GM23338 (cell line): ENCODE measurements around the gene RRBP1. TPM values are rescaled to one million over a fixed set of nuclear protein-coding genes. Genes with fewer than 3 reads are reported as not detected.

Source experiments
- ATAC-seq: fragments of 200-7000 bp; cut with Tn5 transposase; 3 replicates; pipeline ENCODE4 v1.9.1; 2020
- DNase-seq: peaks from one replicate; pipeline ENCODE4 v3.0.0-alpha.2; 2015; ENCODE audit warnings: low spot score
- H2AFZ ChIP-seq: fragments of 200-600 bp; sonication (generic); 2 replicates; pipeline ENCODE4 v1.8.0; 2016; ENCODE audit warnings: antibody characterized with exemption, mild to moderate bottlenecking, moderate library complexity
- H3F3A ChIP-seq: fragments of 200-600 bp; sonication (generic); replicated peaks from 2 replicates; pipeline ENCODE4 v1.8.0; 2017; ENCODE audit warnings: antibody characterized with exemption, mixed run types, low read depth
- H3K27ac ChIP-seq: fragments of 200-600 bp; sonication (generic); 2 replicates; pipeline ENCODE4 v1.6.1; 2016; ENCODE audit warnings: low read depth
- H3K27me3 ChIP-seq: fragments of 200-600 bp; sonication (generic); 2 replicates; pipeline ENCODE4 v1.8.0; 2016; ENCODE audit warnings: mild to moderate bottlenecking, mixed run types, moderate library complexity; ENCODE audit not compliant: insufficient read depth
- H3K36me3 ChIP-seq: fragments of 200-600 bp; sonication (generic); 2 replicates; pipeline ENCODE4 v1.8.0; 2016; ENCODE audit warnings: mild to moderate bottlenecking; ENCODE audit not compliant: insufficient read depth
- H3K4me1 ChIP-seq: fragments of 200-600 bp; sonication (generic); 2 replicates; pipeline ENCODE4 v1.8.0; 2016; ENCODE audit warnings: mild to moderate bottlenecking, moderate library complexity; ENCODE audit not compliant: insufficient read depth
- H3K4me2 ChIP-seq: fragments of 200-600 bp; sonication (generic); 2 replicates; pipeline ENCODE4 v1.7.1; 2017; ENCODE audit warnings: mixed run types
- H3K4me3 ChIP-seq: fragments of 200-600 bp; sonication (generic); 2 replicates; pipeline ENCODE4 v1.6.1; 2016; ENCODE audit warnings: mixed run types
- H3K79me2 ChIP-seq: fragments of 200-600 bp; sonication (generic); replicated peaks from 2 replicates; pipeline ENCODE4 v1.8.0; 2017; ENCODE audit warnings: mild to moderate bottlenecking; ENCODE audit not compliant: insufficient read depth
- H3K9me2 ChIP-seq: fragments of 200-600 bp; sonication (generic); 2 replicates; pipeline ENCODE4 v1.8.0; 2017; ENCODE audit not compliant: insufficient read depth
- H4K20me1 ChIP-seq: fragments of 200-600 bp; sonication (generic); replicated peaks from 2 replicates; pipeline ENCODE4 v1.8.0; 2017; ENCODE audit warnings: mild to moderate bottlenecking; ENCODE audit not compliant: insufficient read depth
- H3K27ac Mint-ChIP-seq: 2 replicates; pipeline ENCODE4 v1.8.0; 2020; ENCODE audit warnings: inconsistent platforms, mild to moderate bottlenecking, moderate library complexity, mixed read lengths
- H3K27me3 Mint-ChIP-seq: 3 replicates; pipeline ENCODE4 v1.8.0; 2022; ENCODE audit warnings: low read depth, mild to moderate bottlenecking, moderate library complexity, mixed read lengths, inconsistent platforms; ENCODE audit not compliant: insufficient read depth, poor library complexity
- H3K36me3 Mint-ChIP-seq: 3 replicates; pipeline ENCODE4 v1.8.0; 2021; ENCODE audit warnings: low read depth, mild to moderate bottlenecking, inconsistent platforms, moderate library complexity, mixed read lengths
- H3K4me1 Mint-ChIP-seq: 3 replicates; pipeline ENCODE4 v1.8.0; 2020; ENCODE audit warnings: mild to moderate bottlenecking, inconsistent platforms, mixed read lengths
- H3K4me3 Mint-ChIP-seq: 3 replicates; pipeline ENCODE4 v1.8.0; 2021; ENCODE audit warnings: moderate library complexity, mild to moderate bottlenecking, inconsistent platforms, mixed read lengths
- H3K9me3 Mint-ChIP-seq: 3 replicates; pipeline ENCODE4 v1.8.0; 2020; ENCODE audit warnings: moderate library complexity, mild to moderate bottlenecking, inconsistent platforms, mixed read lengths
- CREB1 ChIP-seq: fragments of 250-450 bp; sonication (Bioruptor Pico); IDR thresholded peaks from 2 replicates; pipeline ENCODE4 v1.5.0; 2020; ENCODE audit warnings: low read depth, mild to moderate bottlenecking, moderate library complexity
- CTCF ChIP-seq, 2 experiments: fragments of 200-600 bp in 1 of 2; sonication (generic) in 1 of 2; conservative IDR thresholded peaks; 2 replicates each; pipeline versions ENCODE4 v1.5.1 to v1.6.1; 2016 to 2017; ENCODE audit warnings: antibody characterized with exemption in 2 of 2, low read depth in 2 of 2, mild to moderate bottlenecking in 2 of 2, moderate library complexity in 1 of 2
- EZH2phosphoT487 ChIP-seq: fragments of 200-600 bp; sonication (generic); IDR thresholded peaks from one replicate; pipeline ENCODE4 v1.8.1; 2018; ENCODE audit warnings: antibody characterized with exemption; ENCODE audit not compliant: unreplicated experiment
- JUNB ChIP-seq: IDR thresholded peaks from one replicate; pipeline ENCODE4 v1.6.1; 2016; ENCODE audit warnings: antibody characterized with exemption; ENCODE audit not compliant: unreplicated experiment
- NANOG ChIP-seq: IDR thresholded peaks from 2 replicates; pipeline ENCODE4 v1.6.1; 2016; ENCODE audit warnings: antibody characterized with exemption, borderline replicate concordance
- REST ChIP-seq: IDR thresholded peaks from one replicate; pipeline ENCODE4 v1.6.1; 2018; ENCODE audit warnings: antibody characterized with exemption; ENCODE audit not compliant: unreplicated experiment
- STAT1 ChIP-seq: IDR thresholded peaks from one replicate; pipeline ENCODE4 v1.6.1; 2016; ENCODE audit warnings: antibody characterized with exemption; ENCODE audit not compliant: unreplicated experiment
- ZNF114 ChIP-seq: fragments of 250-450 bp; sonication (Bioruptor Pico); IDR thresholded peaks from 2 replicates; pipeline ENCODE4 v1.5.0; 2020; ENCODE audit warnings: mild to moderate bottlenecking, moderate library complexity
- ZNF331 ChIP-seq: fragments of 250-450 bp; sonication (Bioruptor Pico); IDR thresholded peaks from 2 replicates; pipeline ENCODE4 v1.5.0; 2020; ENCODE audit warnings: low read depth, mild to moderate bottlenecking, moderate library complexity
- polyA plus RNA-seq: library from polyadenylated mRNA; unstranded; fragments of >200 nt; fragmentation: Nextera tagmentation; extraction: Ambion mirVana; gene quantifications from 2 replicates; pipeline ENCODE4 v1.2.1, GENCODE V29; 2016
- total RNA-seq: library from RNA; depleted of rRNA; stranded (reverse); fragments of >200 nt; shearing (Covaris generic); gene quantifications from 2 replicates; pipeline ENCODE4 v1.2.3, GENCODE V29; 2014
- TF ChIP-seq, protein P1 (sequence below): IDR thresholded peaks from 2 replicates; pipeline ENCODE4 v1.6.1; 2016; ENCODE audit warnings: antibody characterized with exemption
- TF ChIP-seq, protein P2 (sequence below): fragments of 250-450 bp; sonication (Bioruptor Pico); IDR thresholded peaks from 2 replicates; pipeline ENCODE4 v1.5.0; 2020; ENCODE audit warnings: mild to moderate bottlenecking, moderate library complexity

RRBP1 gene
- total and polyA plus RNA-seq, 2 experiments from 2014 or later: 105 to 113 TPM

- H3K4me3 Mint-ChIP-seq: no peak overlapping the region; the same call in 2 of the 3 replicates
- H3K36me3 Mint-ChIP-seq: peaks cover 65% of the 10 kb centered on the region
- no peak overlapping the region for H3K4me3 ChIP-seq
- H3K27ac Mint-ChIP-seq: peak overlapping the region; percentile 77; the same call in 1 of the 2 replicates
- H3K4me2 ChIP-seq: no peak overlapping the region
- no peak overlapping the region for H2AFZ ChIP-seq
- ATAC-seq (no peak), DNase-seq (no peak)
- H4K20me1 ChIP-seq: 0 out of 2 replicates have a peak, but pooled peaks cover 4% of the 10 kb centered on the region
- H3K4me1 ChIP-seq: no peaks in the 10 kb centered on the region
- no peaks in the 10 kb centered on the region for H3K79me2 ChIP-seq
- no peak overlapping the region for H3K27ac ChIP-seq
- 0 out of 3 replicates have a peak, but pooled peaks cover 3% of the 10 kb centered on the region for H3K9me3 Mint-ChIP-seq
- peaks cover 10% of the 10 kb centered on the region for H3K27me3 Mint-ChIP-seq
- no peaks in the 10 kb centered on the region; the same call in 2 of the 3 replicates for H3K4me1 Mint-ChIP-seq
- no peaks in the 10 kb centered on the region for H3K9me2 ChIP-seq
- TF ChIP-seq, protein P1, sequence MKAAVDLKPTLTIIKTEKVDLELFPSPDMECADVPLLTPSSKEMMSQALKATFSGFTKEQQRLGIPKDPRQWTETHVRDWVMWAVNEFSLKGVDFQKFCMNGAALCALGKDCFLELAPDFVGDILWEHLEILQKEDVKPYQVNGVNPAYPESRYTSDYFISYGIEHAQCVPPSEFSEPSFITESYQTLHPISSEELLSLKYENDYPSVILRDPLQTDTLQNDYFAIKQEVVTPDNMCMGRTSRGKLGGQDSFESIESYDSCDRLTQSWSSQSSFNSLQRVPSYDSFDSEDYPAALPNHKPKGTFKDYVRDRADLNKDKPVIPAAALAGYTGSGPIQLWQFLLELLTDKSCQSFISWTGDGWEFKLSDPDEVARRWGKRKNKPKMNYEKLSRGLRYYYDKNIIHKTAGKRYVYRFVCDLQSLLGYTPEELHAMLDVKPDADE: no peak
- TF ChIP-seq, protein P2, sequence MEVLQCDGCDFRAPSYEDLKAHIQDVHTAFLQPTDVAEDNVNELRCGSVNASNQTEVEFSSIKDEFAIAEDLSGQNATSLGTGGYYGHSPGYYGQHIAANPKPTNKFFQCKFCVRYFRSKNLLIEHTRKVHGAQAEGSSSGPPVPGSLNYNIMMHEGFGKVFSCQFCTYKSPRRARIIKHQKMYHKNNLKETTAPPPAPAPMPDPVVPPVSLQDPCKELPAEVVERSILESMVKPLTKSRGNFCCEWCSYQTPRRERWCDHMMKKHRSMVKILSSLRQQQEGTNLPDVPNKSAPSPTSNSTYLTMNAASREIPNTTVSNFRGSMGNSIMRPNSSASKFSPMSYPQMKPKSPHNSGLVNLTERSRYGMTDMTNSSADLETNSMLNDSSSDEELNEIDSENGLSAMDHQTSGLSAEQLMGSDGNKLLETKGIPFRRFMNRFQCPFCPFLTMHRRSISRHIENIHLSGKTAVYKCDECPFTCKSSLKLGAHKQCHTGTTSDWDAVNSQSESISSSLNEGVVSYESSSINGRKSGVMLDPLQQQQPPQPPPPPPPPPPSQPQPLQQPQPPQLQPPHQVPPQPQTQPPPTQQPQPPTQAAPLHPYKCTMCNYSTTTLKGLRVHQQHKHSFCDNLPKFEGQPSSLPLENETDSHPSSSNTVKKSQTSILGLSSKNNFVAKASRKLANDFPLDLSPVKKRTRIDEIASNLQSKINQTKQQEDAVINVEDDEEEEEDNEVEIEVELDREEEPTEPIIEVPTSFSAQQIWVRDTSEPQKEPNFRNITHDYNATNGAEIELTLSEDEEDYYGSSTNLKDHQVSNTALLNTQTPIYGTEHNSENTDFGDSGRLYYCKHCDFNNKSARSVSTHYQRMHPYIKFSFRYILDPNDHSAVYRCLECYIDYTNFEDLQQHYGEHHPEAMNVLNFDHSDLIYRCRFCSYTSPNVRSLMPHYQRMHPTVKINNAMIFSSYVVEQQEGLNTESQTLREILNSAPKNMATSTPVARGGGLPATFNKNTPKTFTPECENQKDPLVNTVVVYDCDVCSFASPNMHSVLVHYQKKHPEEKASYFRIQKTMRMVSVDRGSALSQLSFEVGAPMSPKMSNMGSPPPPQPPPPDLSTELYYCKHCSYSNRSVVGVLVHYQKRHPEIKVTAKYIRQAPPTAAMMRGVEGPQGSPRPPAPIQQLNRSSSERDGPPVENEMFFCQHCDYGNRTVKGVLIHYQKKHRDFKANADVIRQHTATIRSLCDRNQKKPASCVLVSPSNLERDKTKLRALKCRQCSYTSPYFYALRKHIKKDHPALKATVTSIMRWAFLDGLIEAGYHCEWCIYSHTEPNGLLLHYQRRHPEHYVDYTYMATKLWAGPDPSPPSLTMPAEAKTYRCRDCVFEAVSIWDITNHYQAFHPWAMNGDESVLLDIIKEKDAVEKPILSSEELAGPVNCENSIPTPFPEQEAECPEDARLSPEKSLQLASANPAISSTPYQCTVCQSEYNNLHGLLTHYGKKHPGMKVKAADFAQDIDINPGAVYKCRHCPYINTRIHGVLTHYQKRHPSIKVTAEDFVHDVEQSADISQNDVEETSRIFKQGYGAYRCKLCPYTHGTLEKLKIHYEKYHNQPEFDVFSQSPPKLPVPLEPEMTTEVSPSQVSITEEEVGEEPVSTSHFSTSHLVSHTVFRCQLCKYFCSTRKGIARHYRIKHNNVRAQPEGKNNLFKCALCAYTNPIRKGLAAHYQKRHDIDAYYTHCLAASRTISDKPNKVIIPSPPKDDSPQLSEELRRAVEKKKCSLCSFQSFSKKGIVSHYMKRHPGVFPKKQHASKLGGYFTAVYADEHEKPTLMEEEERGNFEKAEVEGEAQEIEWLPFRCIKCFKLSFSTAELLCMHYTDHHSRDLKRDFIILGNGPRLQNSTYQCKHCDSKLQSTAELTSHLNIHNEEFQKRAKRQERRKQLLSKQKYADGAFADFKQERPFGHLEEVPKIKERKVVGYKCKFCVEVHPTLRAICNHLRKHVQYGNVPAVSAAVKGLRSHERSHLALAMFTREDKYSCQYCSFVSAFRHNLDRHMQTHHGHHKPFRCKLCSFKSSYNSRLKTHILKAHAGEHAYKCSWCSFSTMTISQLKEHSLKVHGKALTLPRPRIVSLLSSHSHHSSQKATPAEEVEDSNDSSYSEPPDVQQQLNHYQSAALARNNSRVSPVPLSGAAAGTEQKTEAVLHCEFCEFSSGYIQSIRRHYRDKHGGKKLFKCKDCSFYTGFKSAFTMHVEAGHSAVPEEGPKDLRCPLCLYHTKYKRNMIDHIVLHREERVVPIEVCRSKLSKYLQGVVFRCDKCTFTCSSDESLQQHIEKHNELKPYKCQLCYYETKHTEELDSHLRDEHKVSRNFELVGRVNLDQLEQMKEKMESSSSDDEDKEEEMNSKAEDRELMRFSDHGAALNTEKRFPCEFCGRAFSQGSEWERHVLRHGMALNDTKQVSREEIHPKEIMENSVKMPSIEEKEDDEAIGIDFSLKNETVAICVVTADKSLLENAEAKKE: no peak
- TF ChIP-seq ZNF331 (CRISPR knock-in tag) (no peak), CREB1 (CRISPR knock-in tag) (no peak), NANOG (no peak), JUNB (no peak), REST (no peak), STAT1 (no peak), EZH2phosphoT487 (no peak), ZNF114 (CRISPR knock-in tag) (no peak), CTCF (conservative IDR thresholded peaks at IDR 0.05; ENCODE audit: low read depth in 2 of 2) (no peak)
- H3K36me3 ChIP-seq: no peaks in the 10 kb centered on the region; the same call in 1 of the 2 replicates
- no peaks in the 10 kb centered on the region for H3F3A ChIP-seq
- no peaks in the 10 kb centered on the region for H3K27me3 ChIP-seq
These were observed 55.6 kb downstream of the RRBP1 start for GRCh38 chr20:17626217-17627007.
